K562 (cell line): ENCODE results near the gene TNFRSF18. TPM values are rescaled to one million over a fixed set of nuclear protein-coding genes. Genes with fewer than 3 reads are reported as not detected.
A peak's percentile ranks its signal among the peaks of the same experiment; 100 is the strongest.

Experiments
- ATF7 ChIP-seq: fragments of 450-650 bp; IDR thresholded peaks from 2 replicates; pipeline ENCODE4 v1.7.1; 2014; ENCODE audit warnings: mild to moderate bottlenecking, moderate library complexity
- BCOR ChIP-seq: fragments of 450-650 bp; IDR thresholded peaks from 2 replicates; pipeline ENCODE4 v1.6.1; 2016
- FOXJ3 ChIP-seq: sonication (generic); formaldehyde crosslinking; IDR thresholded peaks from 2 replicates; pipeline ENCODE4 v1.4.0; 2020; ENCODE audit warnings: mild to moderate bottlenecking, missing genetic modification reagents
- GTF2A2 ChIP-seq: IDR thresholded peaks from 2 replicates; pipeline ENCODE4 v1.6.1; 2016; ENCODE audit warnings: mild to moderate bottlenecking, missing genetic modification characterization, missing compliant biosample characterization
- JUNB ChIP-seq: fragments of 450-650 bp; formaldehyde crosslinking; conservative IDR thresholded peaks from 2 replicates; pipeline ENCODE4 v1.4.0; 2020; ENCODE audit warnings: mild to moderate bottlenecking
- NFE2 ChIP-seq: IDR thresholded peaks from 2 replicates; pipeline ENCODE4 v1.6.1; 2014; ENCODE audit warnings: antibody characterized with exemption, low read depth
- PCBP2 ChIP-seq: fragments of 200-400 bp; formaldehyde crosslinking; IDR thresholded peaks from 2 replicates; pipeline ENCODE4 v1.6.1; 2018; ENCODE audit warnings: low read length, low read depth, mild to moderate bottlenecking, moderate library complexity; ENCODE audit not compliant: poor library complexity, severe bottlenecking
- PTTG1 ChIP-seq: fragments of 450-650 bp; IDR thresholded peaks from 2 replicates; pipeline ENCODE4 v1.6.1; 2016; ENCODE audit warnings: low read depth, mild to moderate bottlenecking, missing genetic modification characterization, missing compliant biosample characterization
- RFX5 ChIP-seq: IDR thresholded peaks from 2 replicates; pipeline ENCODE4 v1.6.1; 2011; ENCODE audit warnings: low read depth, mild to moderate bottlenecking, improper control_type of control experiment, low read length
- SNRNP70 ChIP-seq: fragments of 200-400 bp; formaldehyde crosslinking; optimal IDR thresholded peaks from 2 replicates; pipeline ENCODE3; 2017; ENCODE audit warnings: low read depth, low read length
- SREBF1 ChIP-seq: fragments of 150-350 bp; IDR thresholded peaks from 2 replicates; pipeline ENCODE4 v1.6.1; 2014; ENCODE audit warnings: antibody characterized with exemption, low read depth, low read length, borderline replicate concordance
- YY1 ChIP-seq, 3 experiments: IDR thresholded peaks; 2 replicates each; pipeline ENCODE4 v1.6.1; 2011; ENCODE audit warnings: low read length in 2 of 3, mild to moderate bottlenecking in 2 of 3, moderate library complexity in 2 of 3, borderline replicate concordance in 1 of 3, control low read depth in 1 of 3, low read depth in 1 of 3; ENCODE audit not compliant: insufficient read depth in 3 of 3, insufficient replicate concordance in 2 of 3, control insufficient read depth in 1 of 3, insufficient read length in 1 of 3; ENCODE audit errors: extremely low read depth in 1 of 3
- ZNF143 ChIP-seq: sonication (generic); formaldehyde crosslinking; IDR thresholded peaks from 2 replicates; pipeline ENCODE4 v1.9.0; 2022; ENCODE audit warnings: mild to moderate bottlenecking, missing genetic modification reagents
- ZNF316 ChIP-seq: fragments of 450-650 bp; IDR thresholded peaks from 2 replicates; pipeline ENCODE4 v1.6.1; 2016
- ZNF644 ChIP-seq: fragments of 200-800 bp; sonication (Bioruptor generic); IDR thresholded peaks from 2 replicates; pipeline ENCODE4 v1.6.1; 2016; ENCODE audit warnings: low read depth, missing genetic modification characterization, missing compliant biosample characterization
- ZSCAN29 ChIP-seq: fragments of 450-650 bp; IDR thresholded peaks from 2 replicates; pipeline ENCODE4 v1.6.1; 2017
- ZZZ3 ChIP-seq: fragments of 450-650 bp; IDR thresholded peaks from 2 replicates; pipeline ENCODE4 v1.6.1; 2016; ENCODE audit warnings: antibody characterized with exemption, mild to moderate bottlenecking, moderate library complexity
- polyA plus RNA-seq, 8 experiments: library from polyadenylated mRNA; depleted of rRNA in 4 of 8; stranded (reverse) in 5 of 8; unstranded in 3 of 8; fragments of >200 nt; fragmentation: Nextera tagmentation in 2 of 8; fragmentation: Illumina TruSeq in 1 of 8; extraction: Ambion mirVana in 2 of 8; extraction: Trizol in 1 of 8; gene quantifications; 2 replicates each; pipeline versions ENCODE4 v1.2.1 to v1.2.3, GENCODE V29; 2011 to 2014; ENCODE audit warnings: inconsistent platforms in 1 of 8, missing spikeins in 1 of 8
- total RNA-seq, 7 experiments: library from RNA; depleted of rRNA in 6 of 7; stranded (reverse); fragments of >200 nt in 6 of 7; fragmentation: Illumina TruSeq in 2 of 7; extraction: Trizol in 2 of 7; gene quantifications; 2 replicates each; pipeline versions ENCODE4 v1.2.1 to v1.2.3, GENCODE V29; 2011 to 2021; ENCODE audit warnings: low replicate concordance in 1 of 7
- TF ChIP-seq, protein P1 (sequence below): sonication (generic); formaldehyde crosslinking; IDR thresholded peaks from 2 replicates; pipeline ENCODE4 v1.8.0; 2022; ENCODE audit warnings: mild to moderate bottlenecking, low read depth, missing genetic modification reagents
- TF ChIP-seq, protein P2 (sequence below), 2 experiments: fragments of 450-650 bp; conservative IDR thresholded peaks; 2 replicates each; pipeline ENCODE4 v1.6.1; 2017; ENCODE audit warnings: mild to moderate bottlenecking in 2 of 2, moderate library complexity in 2 of 2
- TF ChIP-seq, protein P3 (sequence below), 3 experiments: IDR thresholded peaks in 2 of 3; conservative IDR thresholded peaks in 1 of 3; 2 replicates each; pipeline ENCODE4 v1.5.1; 2011 to 2012; ENCODE audit warnings: low read length in 3 of 3, mild to moderate bottlenecking in 3 of 3, control low read depth in 2 of 3, improper control_type of control experiment in 1 of 3, inconsistent platforms in 1 of 3, low read depth in 1 of 3, mixed read lengths in 1 of 3, moderate library complexity in 1 of 3; ENCODE audit not compliant: insufficient read depth in 2 of 3
- TF ChIP-seq, protein P4 (sequence below), 2 experiments: fragments of 450-650 bp in 1 of 2; sonication (generic) in 1 of 2; formaldehyde crosslinking; conservative IDR thresholded peaks; 2 replicates each; pipeline versions ENCODE4 v1.4.0 to v1.8.1; 2020 to 2022; ENCODE audit warnings: mild to moderate bottlenecking in 1 of 2, missing genetic modification reagents in 1 of 2

Gene TNFRSF18
- total and polyA plus RNA-seq, 9 of the 15 experiments (the other 6 are each of a cell fraction or from before 2014, with no cell fraction given) = 0.24 to 0.27 TPM; not detected in 7

DNA sequence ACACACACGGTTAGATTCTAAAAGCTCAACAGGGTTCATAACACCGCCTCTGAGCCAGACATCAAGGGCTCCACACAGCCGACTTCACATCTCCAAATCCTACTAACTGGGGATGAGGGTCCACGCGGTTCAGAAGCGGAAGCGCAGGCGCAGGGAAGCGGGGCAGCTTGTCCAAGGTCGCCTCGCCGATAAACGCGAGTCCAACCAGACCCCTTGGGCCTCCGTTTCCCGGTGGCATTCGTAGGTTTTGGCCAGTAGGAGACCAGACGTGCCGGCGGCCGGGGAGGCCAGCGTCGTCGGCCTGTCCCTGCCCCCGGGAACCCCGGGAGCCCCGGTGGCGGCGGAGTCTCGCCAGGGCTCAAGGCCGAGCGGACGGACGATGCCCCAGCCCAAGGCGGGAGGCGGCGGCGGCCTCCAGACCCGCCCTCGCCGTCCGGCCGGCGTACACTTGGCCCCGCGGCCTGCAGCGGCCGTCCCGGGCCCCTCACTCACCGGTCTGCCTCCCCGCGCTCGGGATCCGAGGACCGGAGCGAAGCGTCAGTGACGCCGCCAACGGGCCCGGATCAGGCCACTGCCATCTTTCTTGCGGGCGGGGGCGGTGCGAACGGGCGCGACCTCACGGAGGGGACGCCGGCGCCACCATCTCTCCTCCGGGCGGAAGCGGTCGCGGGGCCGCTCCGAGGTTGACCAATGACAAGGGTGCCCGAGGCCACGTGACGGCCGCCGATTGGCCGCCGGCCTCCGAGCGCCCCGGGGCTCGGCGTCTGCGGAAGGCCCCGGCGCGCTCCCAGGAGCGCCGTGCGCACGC, 25.2 kb upstream of the TNFRSF18 start, which contains the start of gene SDF4 (continued):
- no peak for TF ChIP-seq ZNF143 (CRISPR knock-in tag)
- TF ChIP-seq NFE2 = no peak
- TF ChIP-seq SNRNP70 = no peak
- TF ChIP-seq PCBP2 = no peak
- TF ChIP-seq, protein P1, sequence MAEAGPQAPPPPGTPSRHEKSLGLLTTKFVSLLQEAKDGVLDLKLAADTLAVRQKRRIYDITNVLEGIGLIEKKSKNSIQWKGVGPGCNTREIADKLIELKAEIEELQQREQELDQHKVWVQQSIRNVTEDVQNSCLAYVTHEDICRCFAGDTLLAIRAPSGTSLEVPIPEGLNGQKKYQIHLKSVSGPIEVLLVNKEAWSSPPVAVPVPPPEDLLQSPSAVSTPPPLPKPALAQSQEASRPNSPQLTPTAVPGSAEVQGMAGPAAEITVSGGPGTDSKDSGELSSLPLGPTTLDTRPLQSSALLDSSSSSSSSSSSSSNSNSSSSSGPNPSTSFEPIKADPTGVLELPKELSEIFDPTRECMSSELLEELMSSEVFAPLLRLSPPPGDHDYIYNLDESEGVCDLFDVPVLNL (CRISPR knock-in tag) = no peak
- TF ChIP-seq PTTG1 (tag) = no peak
- TF ChIP-seq ATF7 = peak; percentile 79
- no peak for TF ChIP-seq ZZZ3
- TF ChIP-seq RFX5 = no peak
- peak; percentile 98 to 100 (median 99) for TF ChIP-seq YY1 (IDR thresholded peaks at IDR 0.05; ENCODE audit: borderline replicate concordance in 1 of 3, control insufficient read depth in 1 of 3, extremely low read depth in 1 of 3, insufficient read depth in 3 of 3, insufficient read length in 1 of 3, insufficient replicate concordance in 2 of 3, low read depth in 1 of 3, low read length in 2 of 3)
- no peak for TF ChIP-seq BCOR
- no peak for TF ChIP-seq JUNB (CRISPR knock-in tag)
- no peak for TF ChIP-seq ZNF316
- no peak; the same call in 1 of the 2 replicates for TF ChIP-seq ZSCAN29
- TF ChIP-seq, protein P2, sequence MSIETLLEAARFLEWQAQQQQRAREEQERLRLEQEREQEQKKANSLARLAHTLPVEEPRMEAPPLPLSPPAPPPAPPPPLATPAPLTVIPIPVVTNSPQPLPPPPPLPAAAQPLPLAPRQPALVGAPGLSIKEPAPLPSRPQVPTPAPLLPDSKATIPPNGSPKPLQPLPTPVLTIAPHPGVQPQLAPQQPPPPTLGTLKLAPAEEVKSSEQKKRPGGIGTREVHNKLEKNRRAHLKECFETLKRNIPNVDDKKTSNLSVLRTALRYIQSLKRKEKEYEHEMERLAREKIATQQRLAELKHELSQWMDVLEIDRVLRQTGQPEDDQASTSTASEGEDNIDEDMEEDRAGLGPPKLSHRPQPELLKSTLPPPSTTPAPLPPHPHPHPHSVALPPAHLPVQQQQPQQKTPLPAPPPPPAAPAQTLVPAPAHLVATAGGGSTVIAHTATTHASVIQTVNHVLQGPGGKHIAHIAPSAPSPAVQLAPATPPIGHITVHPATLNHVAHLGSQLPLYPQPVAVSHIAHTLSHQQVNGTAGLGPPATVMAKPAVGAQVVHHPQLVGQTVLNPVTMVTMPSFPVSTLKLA (conservative IDR thresholded peaks at IDR 0.05) = peak in 1 of 2 experiments; percentile 86
- no peak for TF ChIP-seq ZNF644
- TF ChIP-seq FOXJ3 (CRISPR knock-in tag) = no peak
- TF ChIP-seq, protein P3, sequence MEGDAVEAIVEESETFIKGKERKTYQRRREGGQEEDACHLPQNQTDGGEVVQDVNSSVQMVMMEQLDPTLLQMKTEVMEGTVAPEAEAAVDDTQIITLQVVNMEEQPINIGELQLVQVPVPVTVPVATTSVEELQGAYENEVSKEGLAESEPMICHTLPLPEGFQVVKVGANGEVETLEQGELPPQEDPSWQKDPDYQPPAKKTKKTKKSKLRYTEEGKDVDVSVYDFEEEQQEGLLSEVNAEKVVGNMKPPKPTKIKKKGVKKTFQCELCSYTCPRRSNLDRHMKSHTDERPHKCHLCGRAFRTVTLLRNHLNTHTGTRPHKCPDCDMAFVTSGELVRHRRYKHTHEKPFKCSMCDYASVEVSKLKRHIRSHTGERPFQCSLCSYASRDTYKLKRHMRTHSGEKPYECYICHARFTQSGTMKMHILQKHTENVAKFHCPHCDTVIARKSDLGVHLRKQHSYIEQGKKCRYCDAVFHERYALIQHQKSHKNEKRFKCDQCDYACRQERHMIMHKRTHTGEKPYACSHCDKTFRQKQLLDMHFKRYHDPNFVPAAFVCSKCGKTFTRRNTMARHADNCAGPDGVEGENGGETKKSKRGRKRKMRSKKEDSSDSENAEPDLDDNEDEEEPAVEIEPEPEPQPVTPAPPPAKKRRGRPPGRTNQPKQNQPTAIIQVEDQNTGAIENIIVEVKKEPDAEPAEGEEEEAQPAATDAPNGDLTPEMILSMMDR (IDR thresholded peaks at IDR 0.05 in 2 of 3, conservative IDR thresholded peaks at IDR 0.05 in 1 of 3; ENCODE audit: insufficient read depth in 2 of 3, low read depth in 1 of 3, low read length in 3 of 3) = no peak
- no peak for TF ChIP-seq SREBF1
- TF ChIP-seq GTF2A2 (tag) = no peak; the same call in 1 of the 2 replicates
- TF ChIP-seq, protein P4, sequence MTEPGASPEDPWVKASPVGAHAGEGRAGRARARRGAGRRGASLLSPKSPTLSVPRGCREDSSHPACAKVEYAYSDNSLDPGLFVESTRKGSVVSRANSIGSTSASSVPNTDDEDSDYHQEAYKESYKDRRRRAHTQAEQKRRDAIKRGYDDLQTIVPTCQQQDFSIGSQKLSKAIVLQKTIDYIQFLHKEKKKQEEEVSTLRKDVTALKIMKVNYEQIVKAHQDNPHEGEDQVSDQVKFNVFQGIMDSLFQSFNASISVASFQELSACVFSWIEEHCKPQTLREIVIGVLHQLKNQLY (CRISPR knock-in tag; conservative IDR thresholded peaks at IDR 0.05) = 0 out of 4 replicates have a peak, but pooled peaks of 1 of the 2 experiments have one; percentile 37
